Activated naive CD4-positive, alpha-beta T cell treated with anti-CD3 and anti-CD28 coated beads for 36 hours (primary cell): Measurements from ENCODE around the gene ICAM2. TPM values are rescaled to one million over a fixed set of nuclear protein-coding genes. Genes with fewer than 3 reads are reported as not detected.
A peak's percentile ranks its signal among the peaks of the same experiment; 100 is the strongest.

Experiments
- CTCF ChIA-PET: fragments of 350-600 bp; sonication (Branson Sonifier 250); formaldehyde crosslinking; loops from one replicate; lab custom pipeline; 2021; ENCODE audit warnings: antibody characterized with exemption; lab: Charles Lee
- DNase-seq: peaks from one replicate; pipeline ENCODE4 v3.0.0-alpha.2; 2020
- H3K27ac Mint-ChIP-seq: one replicate; pipeline ENCODE4 v1.8.0; 2021; ENCODE audit warnings: mild to moderate bottlenecking, mixed read lengths
- H3K27me3 Mint-ChIP-seq: one replicate; pipeline ENCODE4 v1.8.0; 2021; ENCODE audit warnings: low read depth, mixed read lengths
- H3K36me3 Mint-ChIP-seq: one replicate; pipeline ENCODE4 v1.8.0; 2021; ENCODE audit warnings: low read depth, mixed read lengths
- H3K4me1 Mint-ChIP-seq: one replicate; pipeline ENCODE4 v1.8.0; 2021; ENCODE audit warnings: low read depth, mixed read lengths
- H3K4me3 Mint-ChIP-seq: one replicate; pipeline ENCODE4 v1.8.0; 2021; ENCODE audit warnings: mild to moderate bottlenecking, moderate library complexity, mixed read lengths
- H3K9me3 Mint-ChIP-seq: one replicate; pipeline ENCODE4 v1.8.0; 2021; ENCODE audit warnings: mixed read lengths
- intact Hi-C: fragments of 100-400 bp; cut with micrococcal nuclease; formaldehyde crosslinking; loops from one replicate; pipeline ENCODE4 v1.15.1; 2023
- total RNA-seq, 2 experiments: library from RNA; stranded (reverse); gene quantifications; one replicate each; pipeline ENCODE4 v1.2.3, GENCODE V29; 2021

The ICAM2 gene
- total RNA-seq, 2 experiments from 2014 or later = 41.6 to 41.9 TPM

DNA sequence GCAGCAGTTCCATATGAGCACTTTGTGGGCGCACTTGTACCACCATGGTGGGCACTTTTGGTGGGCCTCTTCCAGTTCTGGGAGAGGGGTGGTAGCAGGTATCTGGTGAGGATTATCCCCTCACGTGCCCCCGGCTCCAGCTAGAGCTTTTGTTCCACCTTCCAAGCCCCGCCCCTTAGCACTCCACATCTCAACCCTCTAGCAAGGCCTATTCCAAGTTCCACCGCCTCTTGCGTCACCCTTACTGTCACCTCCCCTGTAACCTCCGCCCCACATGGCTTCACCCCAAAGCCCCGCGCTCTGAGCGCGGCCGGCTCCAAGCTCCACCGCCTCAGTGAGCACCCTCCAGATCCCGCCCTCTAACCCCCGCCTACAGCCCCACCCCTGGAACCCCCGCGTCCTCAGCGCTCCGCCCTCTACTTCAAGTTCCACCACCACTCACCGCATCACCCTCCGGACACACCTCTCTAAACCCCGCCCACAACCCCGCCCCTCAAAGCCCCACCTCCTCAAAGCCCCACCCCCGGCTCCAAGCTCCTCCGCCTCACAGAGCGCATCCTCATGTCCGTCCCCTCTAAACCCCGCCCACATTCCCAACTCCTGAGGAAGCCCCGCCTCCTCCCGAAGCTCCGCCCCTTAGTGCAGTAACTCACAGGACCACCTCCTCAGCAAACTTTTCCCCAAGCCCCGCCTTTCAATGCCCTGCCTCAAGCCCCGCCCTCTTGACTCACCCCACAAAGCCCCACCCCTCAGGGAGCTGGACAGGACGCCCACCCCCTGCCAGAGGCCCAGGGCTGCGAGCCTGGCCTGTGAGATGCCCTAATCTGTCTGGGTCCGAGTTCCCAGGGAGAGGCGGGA lies 58.8 kb downstream of the ICAM2 start:
- Mint-ChIP-seq H3K27me3 (no peaks in the 10 kb centered on the region), H3K9me3 (no peaks in the 10 kb centered on the region), H3K27ac (no peak overlapping the region), H3K4me1 (peaks cover 4% of the 10 kb centered on the region), H3K36me3 (no peaks in the 10 kb centered on the region), H3K4me3 (peak overlapping the region; percentile 57)
- intact Hi-C loops = no loop called here
- peak; percentile 59 for DNase-seq
- CTCF ChIA-PET = interaction anchor here (8.2 kb wide), 1 partner anchor 15 kb away, joined by 39 read pairs; no protein-coding TSS in a partner anchor

DNA sequence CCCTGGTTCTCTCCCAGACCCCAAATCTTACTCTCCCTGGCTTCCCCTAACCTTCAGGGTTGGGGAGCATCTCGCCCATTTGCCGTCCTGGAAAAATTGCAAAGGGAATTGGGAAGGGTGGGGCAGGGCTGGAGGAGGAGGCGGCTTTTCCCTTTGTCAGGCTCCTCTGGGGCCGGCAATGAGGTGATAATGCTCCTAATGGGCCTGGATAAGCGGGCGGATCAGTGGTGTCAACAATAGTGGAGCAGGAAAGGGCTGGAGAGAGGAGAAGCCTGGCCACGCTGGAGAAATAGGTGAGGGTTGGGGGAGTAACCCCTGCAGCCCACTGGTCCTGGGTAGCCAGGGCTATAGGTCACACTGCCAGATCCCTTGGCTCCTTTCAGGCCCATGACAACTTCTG lies 60.0 kb downstream of the ICAM2 start:
- Mint-ChIP-seq H3K27ac (no peak overlapping the region), H3K9me3 (no peaks in the 10 kb centered on the region), H3K36me3 (no peaks in the 10 kb centered on the region), H3K27me3 (no peaks in the 10 kb centered on the region), H3K4me1 (peaks cover 2% of the 10 kb centered on the region), H3K4me3 (no peak overlapping the region)
- intact Hi-C loops = no loop called here
- DNase-seq = no peak
- CTCF ChIA-PET = interaction anchor here (8.2 kb wide), 1 partner anchor 14 kb away, joined by 39 read pairs; no protein-coding TSS in a partner anchor

DNA sequence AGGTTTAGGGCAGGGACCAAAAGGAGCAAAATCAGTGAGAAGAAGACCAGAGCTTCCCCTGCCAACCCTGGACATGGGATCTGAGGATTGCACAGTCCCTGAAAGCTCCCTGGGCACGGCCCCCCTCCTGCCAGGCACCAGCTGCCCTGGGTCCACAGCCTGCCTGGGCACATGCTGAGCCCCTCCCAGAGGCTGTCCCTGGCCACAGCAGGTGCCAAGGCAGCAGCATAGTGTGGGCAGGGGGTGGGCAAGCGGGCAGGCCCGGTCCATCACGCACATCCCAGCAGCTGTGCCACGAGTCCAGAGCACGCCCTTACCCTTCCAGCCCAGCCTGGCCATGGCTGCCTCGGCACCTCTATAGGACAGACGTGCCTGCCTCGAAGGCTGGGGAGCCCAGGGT lies 60.4 kb downstream of the ICAM2 start:
- CTCF ChIA-PET = interaction anchor here (8.2 kb wide), 1 partner anchor 13 kb away, joined by 39 read pairs; no protein-coding TSS in a partner anchor
- H3K4me1 Mint-ChIP-seq = peaks cover 2% of the 10 kb centered on the region
- H3K36me3 Mint-ChIP-seq = no peaks in the 10 kb centered on the region
- no peaks in the 10 kb centered on the region for H3K27me3 Mint-ChIP-seq
- no peak overlapping the region for H3K4me3 Mint-ChIP-seq
- no peak for DNase-seq
- intact Hi-C loops = no loop called here
- H3K27ac Mint-ChIP-seq = no peak overlapping the region
- H3K9me3 Mint-ChIP-seq = no peaks in the 10 kb centered on the region

DNA sequence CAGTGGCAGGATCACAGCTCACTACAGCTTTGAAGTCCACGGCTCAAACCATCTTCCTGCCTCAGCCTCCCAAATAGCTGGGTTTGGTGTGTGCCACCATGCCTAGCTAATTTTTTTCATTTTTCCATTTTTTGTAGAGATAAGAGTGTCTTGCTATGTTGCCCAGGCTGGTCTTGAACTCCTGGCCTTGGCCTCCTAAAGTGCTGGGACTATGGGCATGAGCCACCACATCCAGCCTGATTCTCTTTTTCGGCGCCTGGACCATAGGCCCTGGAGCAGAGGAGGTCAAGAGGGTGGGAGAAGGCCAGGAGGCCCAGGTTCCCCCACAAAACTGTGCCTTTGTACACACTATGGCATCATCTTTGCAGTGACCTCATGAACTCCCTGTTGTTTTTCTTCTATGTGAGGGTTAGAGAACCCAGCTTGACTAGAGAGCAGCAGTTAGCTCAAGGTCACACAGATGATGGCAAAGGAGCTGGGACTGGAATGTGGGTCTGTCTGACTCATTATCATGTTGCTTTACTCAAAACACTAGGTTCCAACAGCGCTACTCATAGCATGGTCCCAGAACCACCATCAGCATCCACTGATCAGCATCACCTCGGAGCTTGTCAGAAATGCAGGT lies 64.0 kb downstream of the ICAM2 start:
- H3K36me3 Mint-ChIP-seq = no peaks in the 10 kb centered on the region
- CTCF ChIA-PET = interaction anchor here (0.5 to 8.2 kb wide), 5 partner anchors 10 to 62 kb away, joined by 4 to 39 read pairs (median 5); partner anchors contain the start of gene CSHL1
- H3K4me1 Mint-ChIP-seq = peaks cover 21% of the 10 kb centered on the region
- no peaks in the 10 kb centered on the region for H3K9me3 Mint-ChIP-seq
- no peak for DNase-seq
- intact Hi-C loops = no loop called here
- no peak overlapping the region for H3K27ac Mint-ChIP-seq
- H3K27me3 Mint-ChIP-seq = no peaks in the 10 kb centered on the region
- no peak overlapping the region for H3K4me3 Mint-ChIP-seq

DNA sequence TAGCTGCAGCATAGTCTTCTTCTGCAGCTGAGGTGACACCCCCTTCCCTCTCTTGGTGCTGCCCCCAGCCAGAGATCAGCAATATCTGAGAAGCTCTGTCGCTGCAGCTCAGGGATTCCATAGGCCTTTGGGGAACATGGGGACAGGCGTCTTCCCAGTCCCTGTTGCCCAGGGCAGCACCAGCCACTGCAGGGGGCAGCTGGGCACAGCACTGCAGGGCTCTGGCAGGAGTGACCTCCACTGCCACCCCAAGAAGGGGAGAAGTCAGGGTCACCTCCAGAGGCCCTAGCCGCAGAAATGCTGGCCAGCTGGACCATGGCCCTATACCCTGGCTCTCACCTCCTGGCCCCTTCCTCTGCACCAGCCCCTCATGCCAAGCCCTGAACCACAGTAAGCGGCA lies 64.6 kb downstream of the ICAM2 start:
- no peaks in the 10 kb centered on the region for H3K36me3 Mint-ChIP-seq
- no peak overlapping the region for H3K4me3 Mint-ChIP-seq
- H3K4me1 Mint-ChIP-seq = peaks cover 21% of the 10 kb centered on the region
- intact Hi-C loops = no loop called here
- no peaks in the 10 kb centered on the region for H3K27me3 Mint-ChIP-seq
- no peaks in the 10 kb centered on the region for H3K9me3 Mint-ChIP-seq
- CTCF ChIA-PET = interaction anchor here (1.1 to 8.2 kb wide), 3 partner anchors 9 to 44 kb away, joined by 4 to 39 read pairs (median 5); partner anchors contain the start of gene CSHL1
- DNase-seq = no peak
- no peak overlapping the region for H3K27ac Mint-ChIP-seq

DNA sequence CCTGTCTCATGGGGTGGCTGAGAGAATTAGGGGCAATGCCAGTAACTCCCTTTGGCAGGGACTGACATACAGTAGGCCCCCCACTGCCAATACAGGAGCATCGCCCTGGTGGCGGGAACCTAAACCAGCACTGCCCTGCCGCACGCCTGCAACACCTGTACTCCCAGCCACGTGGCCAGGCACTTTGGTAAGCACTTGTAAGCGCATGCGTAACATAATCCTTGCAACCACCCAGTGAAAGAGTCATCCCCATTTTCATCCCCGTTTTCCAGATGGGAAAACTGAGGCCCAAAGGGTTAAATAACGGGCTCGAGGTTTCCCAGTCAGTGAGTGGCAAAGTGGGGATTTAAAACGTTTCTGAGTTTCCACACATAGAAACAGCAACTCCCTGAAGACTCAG lies 65.2 kb downstream of the ICAM2 start:
- CTCF ChIA-PET = interaction anchor here (0.6 to 8.2 kb wide), 5 partner anchors 9 to 44 kb away, joined by 3 to 42 read pairs (median 5); partner anchors contain the start of genes CSHL1 and GH1
- Mint-ChIP-seq H3K4me1 (peaks cover 21% of the 10 kb centered on the region), H3K36me3 (no peaks in the 10 kb centered on the region), H3K4me3 (no peak overlapping the region), H3K27me3 (no peaks in the 10 kb centered on the region), H3K9me3 (no peaks in the 10 kb centered on the region), H3K27ac (no peak overlapping the region)
- intact Hi-C loops = no loop called here
- DNase-seq = no peak

DNA sequence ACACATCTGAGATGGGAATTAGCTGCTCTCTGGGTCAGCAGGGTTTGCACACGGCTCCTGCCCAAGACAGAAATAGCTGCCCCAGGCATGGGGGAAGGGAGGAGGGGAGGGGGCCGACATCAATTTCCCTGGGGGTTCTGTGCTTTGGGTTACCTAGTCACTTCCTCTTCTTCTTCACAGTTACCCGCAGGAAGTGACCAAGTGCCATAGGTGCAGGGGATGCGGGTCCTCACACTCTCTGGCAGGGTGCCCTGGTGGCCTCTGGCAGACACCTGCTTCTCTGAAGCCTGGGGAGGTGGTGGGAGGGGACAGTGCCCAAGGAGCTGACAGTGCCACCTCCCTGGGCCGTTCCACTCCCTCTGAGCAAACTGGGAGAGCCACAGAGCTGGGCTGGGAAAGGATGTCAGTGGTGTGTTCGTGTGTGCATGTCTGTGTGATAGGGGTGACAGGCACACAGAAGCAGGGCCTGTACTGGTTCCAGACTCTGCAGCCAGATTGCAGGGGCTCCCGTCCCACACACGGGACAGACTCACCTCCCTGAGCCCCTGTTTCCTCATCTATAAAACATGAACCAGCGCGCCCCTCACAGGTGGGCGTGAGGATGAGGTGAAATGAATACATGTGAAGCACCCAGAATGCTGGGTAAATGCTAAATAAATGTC lies 65.9 kb downstream of the ICAM2 start:
- Mint-ChIP-seq H3K4me3 (no peak overlapping the region), H3K4me1 (peaks cover 21% of the 10 kb centered on the region), H3K9me3 (no peaks in the 10 kb centered on the region), H3K27ac (peak overlapping the region; percentile 61), H3K36me3 (no peaks in the 10 kb centered on the region), H3K27me3 (no peaks in the 10 kb centered on the region)
- peak; percentile 68 for DNase-seq
- CTCF ChIA-PET = interaction anchor here (0.6 to 7.2 kb wide), 5 partner anchors 8 to 43 kb away, joined by 3 to 42 read pairs (median 5); partner anchors contain the start of genes CSHL1 and GH1
- intact Hi-C loops = no loop called here

Other genes with a start within 250 kb of the ICAM2 start
- gene CCDC47, start 247.0 kb downstream of the ICAM2 start, total RNA-seq = 10 to 100 TPM; 40.5 to 42.1 TPM
- gene DDX42, start 246.5 kb downstream of the ICAM2 start, total RNA-seq = 10 to 100 TPM; 91.7 to 92.9 TPM
- 100 to 1,000 TPM; 144 to 154 TPM for gene PSMC5, start 193.2 kb downstream of the ICAM2 start, total RNA-seq
- gene FTSJ3, start 193.0 kb downstream of the ICAM2 start, total RNA-seq = 10 to 100 TPM; 25.3 to 26.2 TPM
- gene SMARCD2, start 177.9 kb downstream of the ICAM2 start, total RNA-seq = 100 to 1,000 TPM in 1 of 2 experiments, 10 to 100 TPM in 1; 98.5 to 107 TPM
- not detected for gene CSH2, start 147.0 kb downstream of the ICAM2 start, total RNA-seq
- not detected for gene GH2, start 138.7 kb downstream of the ICAM2 start, total RNA-seq
- not detected for gene CSH1, start 124.1 kb downstream of the ICAM2 start, total RNA-seq
- not detected for gene CSHL1, start 109.4 kb downstream of the ICAM2 start, total RNA-seq
- not detected for gene GH1, start 101.8 kb downstream of the ICAM2 start, total RNA-seq
- 10 to 100 TPM; 24.2 to 24.3 TPM for gene CD79B, start 88.3 kb downstream of the ICAM2 start, total RNA-seq
- under 1 TPM; 0.10 to 0.47 TPM for gene SCN4A, start 47.7 kb downstream of the ICAM2 start, total RNA-seq
- under 1 TPM; 0.21 to 0.44 TPM for gene PRR29, start 22.3 kb downstream of the ICAM2 start, total RNA-seq
- 10 to 100 TPM; 21.9 to 22.0 TPM for gene ERN1, start 109.5 kb upstream of the ICAM2 start, total RNA-seq
- gene TEX2, start 242.6 kb upstream of the ICAM2 start, total RNA-seq = 10 to 100 TPM in 1 of 2 experiments, 1 to 10 TPM in 1; 9.2 to 10.6 TPM